ENCODE measurements around the gene SETX. TPM values are rescaled to one million over a fixed set of nuclear protein-coding genes. Genes with fewer than 3 reads are reported as not detected.
A peak's percentile ranks its signal among the peaks of the same experiment; 100 is the strongest.

SETX gene
- total RNA-seq, 1 donor from 2014 or later, result 44.2 TPM

DNA sequence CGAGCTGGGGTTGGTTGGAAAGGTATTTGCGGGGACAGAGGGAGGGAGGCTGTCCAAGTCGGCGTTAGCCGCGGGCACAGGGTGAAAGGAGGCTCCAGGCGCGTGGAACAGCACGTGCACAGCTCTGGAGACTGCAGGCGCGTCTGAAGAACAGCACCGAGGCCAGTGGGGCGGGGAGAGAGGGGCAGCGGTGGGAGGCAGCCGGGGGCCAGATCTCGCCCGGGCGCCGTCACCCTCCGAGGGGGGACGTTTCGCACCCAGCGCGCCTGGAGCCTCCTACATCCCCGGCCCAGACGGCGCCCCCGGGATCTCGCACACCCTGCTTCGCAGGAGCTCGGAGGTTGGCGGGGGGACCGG, 113.3 kb downstream of the SETX start:
- no peak for DNase-seq (ENCODE audit: low read depth)
- peak overlapping the region; percentile 44 for H3K4me3 ChIP-seq (ENCODE audit: low read depth, low read length)
- H3K36me3 ChIP-seq (ENCODE audit: control insufficient read depth, insufficient read depth, low read length), result no peaks in the 10 kb centered on the region
- TF ChIP-seq, protein P1, sequence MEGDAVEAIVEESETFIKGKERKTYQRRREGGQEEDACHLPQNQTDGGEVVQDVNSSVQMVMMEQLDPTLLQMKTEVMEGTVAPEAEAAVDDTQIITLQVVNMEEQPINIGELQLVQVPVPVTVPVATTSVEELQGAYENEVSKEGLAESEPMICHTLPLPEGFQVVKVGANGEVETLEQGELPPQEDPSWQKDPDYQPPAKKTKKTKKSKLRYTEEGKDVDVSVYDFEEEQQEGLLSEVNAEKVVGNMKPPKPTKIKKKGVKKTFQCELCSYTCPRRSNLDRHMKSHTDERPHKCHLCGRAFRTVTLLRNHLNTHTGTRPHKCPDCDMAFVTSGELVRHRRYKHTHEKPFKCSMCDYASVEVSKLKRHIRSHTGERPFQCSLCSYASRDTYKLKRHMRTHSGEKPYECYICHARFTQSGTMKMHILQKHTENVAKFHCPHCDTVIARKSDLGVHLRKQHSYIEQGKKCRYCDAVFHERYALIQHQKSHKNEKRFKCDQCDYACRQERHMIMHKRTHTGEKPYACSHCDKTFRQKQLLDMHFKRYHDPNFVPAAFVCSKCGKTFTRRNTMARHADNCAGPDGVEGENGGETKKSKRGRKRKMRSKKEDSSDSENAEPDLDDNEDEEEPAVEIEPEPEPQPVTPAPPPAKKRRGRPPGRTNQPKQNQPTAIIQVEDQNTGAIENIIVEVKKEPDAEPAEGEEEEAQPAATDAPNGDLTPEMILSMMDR (IDR thresholded peaks at IDR 0.05; ENCODE audit: insufficient read depth, low read length, poor library complexity, severe bottlenecking), result no peak
- peaks cover 25% of the 10 kb centered on the region for H3K27me3 ChIP-seq (ENCODE audit: control insufficient read depth, insufficient read depth, low read length)

DNA sequence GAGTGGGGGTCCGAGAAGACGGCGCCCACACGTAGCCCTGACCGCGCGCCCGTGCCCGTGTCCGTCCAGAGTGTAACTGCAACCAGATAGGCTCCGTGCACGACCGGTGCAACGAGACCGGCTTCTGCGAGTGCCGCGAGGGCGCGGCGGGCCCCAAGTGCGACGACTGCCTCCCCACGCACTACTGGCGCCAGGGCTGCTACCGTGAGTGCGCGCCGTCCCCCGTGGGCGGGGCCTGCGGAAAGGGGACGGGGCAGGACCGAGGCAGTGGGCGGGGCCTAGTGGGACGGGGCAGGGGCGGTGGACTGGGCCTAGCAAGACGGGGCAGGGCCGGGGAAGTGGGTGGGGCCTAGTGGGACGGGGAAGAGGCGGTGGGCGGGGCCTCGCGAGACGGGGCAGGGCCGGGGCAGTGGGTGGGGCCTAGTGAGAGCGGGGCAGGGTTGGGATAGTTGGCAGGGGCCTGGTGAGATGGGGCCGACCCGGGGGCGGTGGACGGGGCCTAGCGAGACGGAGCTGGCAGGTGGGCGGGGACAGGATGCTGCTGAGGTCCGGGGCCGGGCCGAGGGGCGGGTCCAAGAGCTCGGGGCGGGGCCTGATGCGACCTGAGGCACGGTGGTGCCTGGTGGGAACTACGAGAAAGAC, 113.8 kb downstream of the SETX start:
- Histone ChIP-seq H3K36me3 (ENCODE audit: control insufficient read depth, insufficient read depth, low read length) (no peaks in the 10 kb centered on the region), H3K27me3 (ENCODE audit: control insufficient read depth, insufficient read depth, low read length) (peaks cover 24% of the 10 kb centered on the region), H3K4me3 (ENCODE audit: low read depth, low read length) (peak overlapping the region; percentile 44)
- TF ChIP-seq, protein P1 (IDR thresholded peaks at IDR 0.05; ENCODE audit: insufficient read depth, low read length, poor library complexity, severe bottlenecking), result no peak
- peak; percentile 74 for DNase-seq (ENCODE audit: low read depth)

DNA sequence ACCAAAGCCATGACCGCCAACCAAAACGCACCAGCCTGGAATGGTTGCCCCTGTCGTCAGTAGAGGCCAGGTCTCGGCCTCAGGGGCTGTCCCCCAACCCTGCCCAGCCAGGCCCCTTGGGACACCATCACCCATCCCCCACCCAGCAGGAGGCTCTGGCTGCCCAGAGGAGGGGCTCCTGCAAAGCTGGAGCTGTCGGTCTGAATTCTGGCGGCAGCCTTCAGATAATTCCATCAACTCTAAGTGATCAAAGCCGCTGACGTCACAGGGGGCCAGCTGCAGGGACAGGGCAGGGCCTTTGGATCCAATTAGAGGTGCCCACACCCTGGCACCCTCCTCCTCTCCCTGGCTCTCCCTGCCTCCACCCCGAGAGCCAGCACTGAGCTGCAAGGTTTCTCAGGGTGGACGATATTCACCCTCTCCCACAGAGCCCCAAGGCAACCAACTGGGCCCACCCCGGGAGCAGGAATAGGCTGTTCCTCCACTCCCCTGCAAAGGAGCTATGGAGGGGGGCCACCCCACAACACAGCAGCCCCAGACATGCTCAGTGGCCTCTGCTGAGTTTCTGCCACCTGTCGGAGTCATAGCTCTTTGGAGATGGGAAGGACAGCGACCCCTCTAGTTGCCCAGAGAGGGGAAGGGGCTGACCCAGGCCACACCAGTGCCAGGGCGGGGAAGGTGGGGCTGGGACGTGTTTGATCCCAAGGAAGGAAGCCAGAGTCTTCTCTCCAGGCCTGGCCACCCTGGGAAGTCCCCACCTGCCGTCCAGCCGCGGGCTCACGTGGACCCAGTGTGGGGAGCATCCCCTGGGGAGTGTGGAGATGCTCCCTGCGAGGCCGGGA, 114.6 kb downstream of the SETX start:
- TF ChIP-seq, protein P1 (IDR thresholded peaks at IDR 0.05; ENCODE audit: insufficient read depth, low read length, poor library complexity, severe bottlenecking), result no peak
- no peak overlapping the region for H3K4me3 ChIP-seq (ENCODE audit: low read depth, low read length)
- no peaks in the 10 kb centered on the region for H3K36me3 ChIP-seq (ENCODE audit: control insufficient read depth, insufficient read depth, low read length)
- DNase-seq (ENCODE audit: low read depth), result no peak
- H3K27me3 ChIP-seq (ENCODE audit: control insufficient read depth, insufficient read depth, low read length), result peaks cover 18% of the 10 kb centered on the region

GRCh38 chr9:132239518-132239917, 115.3 kb downstream of the SETX start:
- TF ChIP-seq, protein P1 (IDR thresholded peaks at IDR 0.05; ENCODE audit: insufficient read depth, low read length, poor library complexity, severe bottlenecking), result no peak
- H3K36me3 ChIP-seq (ENCODE audit: control insufficient read depth, insufficient read depth, low read length), result no peaks in the 10 kb centered on the region
- no peak for DNase-seq (ENCODE audit: low read depth)
- no peak overlapping the region for H3K4me3 ChIP-seq (ENCODE audit: low read depth, low read length)
- peaks cover 21% of the 10 kb centered on the region for H3K27me3 ChIP-seq (ENCODE audit: control insufficient read depth, insufficient read depth, low read length)

DNA sequence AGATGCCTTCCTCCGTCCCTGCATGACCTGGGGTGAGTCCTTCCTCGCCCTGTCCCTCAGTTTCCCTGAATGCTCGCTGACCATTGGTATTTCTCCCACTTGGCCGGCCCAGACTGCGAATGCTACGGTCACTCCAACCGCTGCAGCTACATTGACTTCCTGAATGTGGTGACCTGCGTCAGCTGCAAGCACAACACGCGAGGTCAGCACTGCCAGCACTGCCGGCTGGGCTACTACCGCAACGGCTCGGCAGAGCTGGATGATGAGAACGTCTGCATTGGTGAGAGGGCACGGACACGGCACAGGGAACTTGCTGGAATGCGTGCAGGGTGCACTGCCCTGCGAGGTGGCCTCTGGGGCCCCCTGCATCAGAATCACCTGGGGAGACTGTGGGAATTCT, 115.8 kb downstream of the SETX start:
- no peaks in the 10 kb centered on the region for H3K36me3 ChIP-seq (ENCODE audit: control insufficient read depth, insufficient read depth, low read length)
- H3K27me3 ChIP-seq (ENCODE audit: control insufficient read depth, insufficient read depth, low read length), result peaks cover 24% of the 10 kb centered on the region
- no peak overlapping the region for H3K4me3 ChIP-seq (ENCODE audit: low read depth, low read length)
- TF ChIP-seq, protein P1 (IDR thresholded peaks at IDR 0.05; ENCODE audit: insufficient read depth, low read length, poor library complexity, severe bottlenecking), result no peak
- DNase-seq (ENCODE audit: low read depth), result no peak

All from kidney epithelial cell (primary cell).